LHCN-M2 (cell line): Measurements from ENCODE around the gene FLVCR1. TPM values are rescaled to one million over a fixed set of nuclear protein-coding genes. Genes with fewer than 3 reads are reported as not detected.

Experiments
- DNase-seq: peaks from one replicate; pipeline ENCODE4 v3.0.0-alpha.2; 2012; ENCODE audit warnings: low read depth
- total RNA-seq: library from RNA; depleted of rRNA; stranded (reverse); fragments of >200 nt; gene quantifications from 2 replicates; pipeline ENCODE4 v1.2.3, GENCODE V29; 2014; rRNA removed

Gene FLVCR1
- total RNA-seq, 1 experiment from 2014 or later: 4.5 TPM

GRCh38 chr1:212945056-212945455 is 87.0 kb downstream of the FLVCR1 start:
- DNase-seq: no peak

GRCh38 chr1:212945463-212946160 is 87.5 kb downstream of the FLVCR1 start:
- DNase-seq: no peak

- DNase-seq: no peak
Observed at GRCh38 chr1:212946872-212947271, 88.8 kb downstream of the FLVCR1 start.

Other genes starting within 250 kb of the FLVCR1 start
- gene ATF3, start 249.5 kb upstream of the FLVCR1 start, total RNA-seq: 0.58 and 1.1 TPM in 2 replicates
- gene BATF3, start 158.4 kb upstream of the FLVCR1 start, total RNA-seq: 1.3 and 5.1 TPM in 2 replicates
- gene NSL1, start 66.5 kb upstream of the FLVCR1 start, total RNA-seq: 36.2 and 55.0 TPM in 2 replicates
- 19.1 and 24.1 TPM in 2 replicates for gene TATDN3, start 66.4 kb upstream of the FLVCR1 start, total RNA-seq
- gene SPATA45, start 10.6 kb upstream of the FLVCR1 start, total RNA-seq: not detected in 2 replicates
- 1.7 and 3.3 TPM in 2 replicates for gene VASH2, start 92.3 kb downstream of the FLVCR1 start, total RNA-seq
- gene ANGEL2, start 157.6 kb downstream of the FLVCR1 start, total RNA-seq: 57.3 and 58.1 TPM in 2 replicates
- gene RPS6KC1, start 193.0 kb downstream of the FLVCR1 start, total RNA-seq: 21.6 and 24.3 TPM in 2 replicates